Endothelial cell of umbilical vein (primary cell): ENCODE measurements around the gene CTNND2. TPM values are rescaled to one million over a fixed set of nuclear protein-coding genes. Genes with fewer than 3 reads are reported as not detected.

ENCODE experiments used
- BruUV-seq: library from RNA; stranded (reverse); fragments of 400-500 nt; replicated peaks from 2 replicates; lab custom pipeline; 2021; lab: Mats Ljungman, UMichigan
- CTCF ChIA-PET: fragments of 300-600, 350-600 bp; sonication (Branson Sonifier 250); formaldehyde crosslinking; loops from one replicate; lab custom pipeline; 2021; ENCODE audit warnings: antibody characterized with exemption, inconsistent platforms; lab: Charles Lee
- POLR2A ChIA-PET: fragments of 300-600, 350-600 bp; sonication (Branson Sonifier 250); formaldehyde crosslinking; loops from one replicate; lab custom pipeline; 2021; ENCODE audit warnings: antibody characterized with exemption, inconsistent platforms; lab: Charles Lee
- DNase-seq: peaks from one replicate; pipeline ENCODE4 v3.0.0-alpha.2; 2011; ENCODE audit warnings: low read depth, low spot score
- FAIRE-seq: peaks from 2 replicates; lab custom pipeline; 2011; peaks lifted over from hg19 to GRCh38; lab: Jason Lieb, UNC
- H2AFZ ChIP-seq: 2 replicates; pipeline ENCODE4 v1.6.0; 2012; ENCODE audit warnings: low read depth, low read length, control low read depth, inconsistent platforms
- H3K27ac ChIP-seq: 2 replicates; pipeline ENCODE4 v1.5.1; 2011; ENCODE audit warnings: low read depth, mild to moderate bottlenecking, control low read depth, low read length, moderate library complexity; ENCODE audit not compliant: insufficient read depth
- H3K27me3 ChIP-seq, 2 experiments: 2 replicates each; pipeline versions ENCODE4 v1.6.0 to v1.6.1; 2011; ENCODE audit warnings: low read length in 2 of 2, mixed read lengths in 1 of 2; ENCODE audit not compliant: control insufficient read depth in 2 of 2, insufficient read depth in 2 of 2
- H3K36me3 ChIP-seq, 2 experiments: 2 replicates in 1 of 2; 3 replicates in 1 of 2; pipeline ENCODE4 v1.5.1; 2011; ENCODE audit warnings: low read length in 2 of 2, mild to moderate bottlenecking in 1 of 2, moderate library complexity in 1 of 2; ENCODE audit not compliant: control insufficient read depth in 2 of 2, insufficient read depth in 2 of 2; ENCODE audit errors: extremely low read depth in 1 of 2
- H3K4me1 ChIP-seq: 3 replicates; pipeline ENCODE4 v1.5.1; 2011; ENCODE audit warnings: mild to moderate bottlenecking, low read length; ENCODE audit not compliant: control insufficient read depth, insufficient read depth; ENCODE audit errors: extremely low read depth
- H3K4me2 ChIP-seq: 2 replicates; pipeline ENCODE4 v1.6.1; 2011; ENCODE audit warnings: low read length, control low read depth, mixed read lengths; ENCODE audit not compliant: insufficient read depth
- H3K4me3 ChIP-seq, 3 experiments: fragments of 200-600 bp in 1 of 3; sonication (generic), shearing (Covaris generic) in 1 of 3; replicated peaks in 1 of 3; 2 replicates each; pipeline ENCODE4 v1.5.1; 2011 to 2016; ENCODE audit warnings: control low read depth in 3 of 3, low read length in 3 of 3, mild to moderate bottlenecking in 2 of 3, inconsistent platforms in 1 of 3, low read depth in 1 of 3, moderate library complexity in 1 of 3; ENCODE audit not compliant: insufficient read depth in 1 of 3
- H3K79me2 ChIP-seq: 2 replicates; pipeline ENCODE4 v1.6.0; 2012; ENCODE audit warnings: low read length, inconsistent platforms; ENCODE audit not compliant: control insufficient read depth, insufficient read depth
- H3K9ac ChIP-seq: replicated peaks from 2 replicates; pipeline ENCODE3; 2011; ENCODE audit warnings: low read length, control low read depth; ENCODE audit not compliant: insufficient read depth; ENCODE audit errors: extremely low read depth
- H3K9me1 ChIP-seq: replicated peaks from 3 replicates; pipeline ENCODE4 v1.6.0; 2011; ENCODE audit warnings: mild to moderate bottlenecking, low read length; ENCODE audit not compliant: control insufficient read depth, insufficient read depth; ENCODE audit errors: extremely low read depth
- H3K9me3 ChIP-seq: replicated peaks from 2 replicates; pipeline ENCODE4 v1.5.1; 2012; ENCODE audit warnings: low read length, inconsistent platforms; ENCODE audit not compliant: control insufficient read depth, insufficient read depth
- H4K20me1 ChIP-seq: replicated peaks from 2 replicates; pipeline ENCODE3; 2011; ENCODE audit warnings: mild to moderate bottlenecking, low read length; ENCODE audit not compliant: control insufficient read depth, insufficient read depth; ENCODE audit errors: extremely low read depth
- EZH2 ChIP-seq: IDR thresholded peaks from 2 replicates; pipeline ENCODE4 v1.6.1; 2012; ENCODE audit warnings: borderline replicate concordance, low read depth, mild to moderate bottlenecking, moderate library complexity, low read length, inconsistent platforms; ENCODE audit not compliant: severe bottlenecking
- FOS ChIP-seq: IDR thresholded peaks from 2 replicates; pipeline ENCODE4 v1.6.1; 2011; ENCODE audit warnings: mild to moderate bottlenecking, low read length, moderate library complexity, borderline replicate concordance; ENCODE audit not compliant: insufficient read depth
- GATA2 ChIP-seq: IDR thresholded peaks from 2 replicates; pipeline ENCODE4 v1.7.0; 2011; ENCODE audit warnings: low read depth, mild to moderate bottlenecking, moderate library complexity, mixed read lengths, low read length; ENCODE audit not compliant: insufficient read length, insufficient read depth
- JUN ChIP-seq: IDR thresholded peaks from 2 replicates; pipeline ENCODE4 v1.6.1; 2011; ENCODE audit warnings: borderline replicate concordance, low read depth; ENCODE audit not compliant: insufficient read length, insufficient read depth
- MYC ChIP-seq: IDR thresholded peaks from one replicate; pipeline ENCODE4 v1.6.1; 2011; ENCODE audit warnings: mild to moderate bottlenecking, low read depth, low read length
- POLR2A ChIP-seq: IDR thresholded peaks from 2 replicates; pipeline ENCODE4 v1.6.1; 2012; ENCODE audit warnings: low read depth, mild to moderate bottlenecking, control low read depth, low read length
- POLR2AphosphoS5 ChIP-seq: IDR thresholded peaks from 2 replicates; pipeline ENCODE4 v1.6.1; 2012; ENCODE audit warnings: low read depth, mild to moderate bottlenecking, control low read depth, low read length, moderate library complexity; ENCODE audit not compliant: insufficient read depth
- dilution Hi-C: fragments of 300-500 bp; cut with MboI; formaldehyde crosslinking; loops from one replicate; pipeline ENCODE4 v1.15.0; 2019; ENCODE audit warnings: low sequenced_read_pairs; ENCODE audit not compliant: extremely low pct_ligation_motif_present
- intact Hi-C: fragments of 100-400 bp; cut with micrococcal nuclease; formaldehyde crosslinking; loops from one replicate; pipeline ENCODE4 v1.10.0; 2022
- polyA plus RNA-seq, 4 experiments: library from polyadenylated mRNA; depleted of rRNA in 3 of 4; stranded (reverse) in 3 of 4; unstranded in 1 of 4; fragments of >200 nt; gene quantifications; 2 replicates each; pipeline versions ENCODE4 v1.2.1 to v1.2.3, GENCODE V29; 2011 to 2012; ENCODE audit warnings: missing spikeins in 1 of 4
- total RNA-seq: library from RNA; stranded (reverse); gene quantifications from 2 replicates; pipeline ENCODE4 v1.2.3, GENCODE V29; 2021
- TF ChIP-seq, protein P1 (sequence below): IDR thresholded peaks from 2 replicates; pipeline ENCODE4 v1.6.1; 2011; ENCODE audit not compliant: insufficient read depth, insufficient read length
- TF ChIP-seq, protein P2 (sequence below), 2 donors: IDR thresholded peaks; 1 replicate in 1 of 2; 2 replicates in 1 of 2; pipeline ENCODE4 v1.5.1; 2011; ENCODE audit warnings: low read length in 2 of 2, mild to moderate bottlenecking in 2 of 2, moderate library complexity in 2 of 2, control low read depth in 1 of 2, inconsistent platforms in 1 of 2, low read depth in 1 of 2; ENCODE audit not compliant: insufficient read depth in 1 of 2; ENCODE audit errors: extremely low read depth in 1 of 2

Gene CTNND2
- total and polyA plus RNA-seq, 2 donors (not counting 3 experiments of a cell fraction or from before 2014, with no cell fraction given): not detected

DNA sequence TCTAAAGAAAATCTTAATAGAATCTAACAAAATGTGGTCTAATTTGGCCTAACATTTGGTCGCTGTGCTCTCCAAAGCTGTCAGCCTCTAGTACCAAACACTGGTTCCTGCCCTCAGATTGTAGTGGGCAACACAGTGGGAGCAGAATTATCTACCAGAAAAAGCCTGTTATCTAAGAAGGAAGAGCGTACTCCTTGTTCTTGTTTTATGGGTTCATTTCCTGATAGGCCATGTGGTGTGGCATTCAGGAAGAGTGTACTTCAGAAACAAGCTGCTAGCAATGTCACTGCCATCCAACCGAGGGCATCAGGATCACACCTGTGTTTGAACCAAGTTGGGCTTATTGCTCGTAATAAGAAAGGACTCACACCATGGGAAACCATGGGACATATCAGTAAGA is 655.3 kb downstream of the CTNND2 start:
- ChIA-PET POLR2A (no interaction called here), CTCF (no interaction called here)
- no peaks in the 10 kb centered on the region for H3K9me1 ChIP-seq
- intact Hi-C loops (no loop called here), dilution Hi-C loops (no loop called here)
- no peak for DNase-seq
- no peaks in the 10 kb centered on the region for H3K4me1 ChIP-seq
- no peaks in the 10 kb centered on the region for H4K20me1 ChIP-seq
- no TSS peak for BruUV-seq
- FAIRE-seq: no peak
- no peaks in the 10 kb centered on the region for H3K9me3 ChIP-seq
- no peak overlapping the region for H3K4me2 ChIP-seq
- no peak overlapping the region for H3K4me3 ChIP-seq
- no peak for TF ChIP-seq JUN
- TF ChIP-seq POLR2A: no peak
- TF ChIP-seq EZH2: no peak
- TF ChIP-seq, protein P1, sequence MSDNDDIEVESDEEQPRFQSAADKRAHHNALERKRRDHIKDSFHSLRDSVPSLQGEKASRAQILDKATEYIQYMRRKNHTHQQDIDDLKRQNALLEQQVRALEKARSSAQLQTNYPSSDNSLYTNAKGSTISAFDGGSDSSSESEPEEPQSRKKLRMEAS: no peak
- TF ChIP-seq GATA2: no peak
- TF ChIP-seq, protein P2, sequence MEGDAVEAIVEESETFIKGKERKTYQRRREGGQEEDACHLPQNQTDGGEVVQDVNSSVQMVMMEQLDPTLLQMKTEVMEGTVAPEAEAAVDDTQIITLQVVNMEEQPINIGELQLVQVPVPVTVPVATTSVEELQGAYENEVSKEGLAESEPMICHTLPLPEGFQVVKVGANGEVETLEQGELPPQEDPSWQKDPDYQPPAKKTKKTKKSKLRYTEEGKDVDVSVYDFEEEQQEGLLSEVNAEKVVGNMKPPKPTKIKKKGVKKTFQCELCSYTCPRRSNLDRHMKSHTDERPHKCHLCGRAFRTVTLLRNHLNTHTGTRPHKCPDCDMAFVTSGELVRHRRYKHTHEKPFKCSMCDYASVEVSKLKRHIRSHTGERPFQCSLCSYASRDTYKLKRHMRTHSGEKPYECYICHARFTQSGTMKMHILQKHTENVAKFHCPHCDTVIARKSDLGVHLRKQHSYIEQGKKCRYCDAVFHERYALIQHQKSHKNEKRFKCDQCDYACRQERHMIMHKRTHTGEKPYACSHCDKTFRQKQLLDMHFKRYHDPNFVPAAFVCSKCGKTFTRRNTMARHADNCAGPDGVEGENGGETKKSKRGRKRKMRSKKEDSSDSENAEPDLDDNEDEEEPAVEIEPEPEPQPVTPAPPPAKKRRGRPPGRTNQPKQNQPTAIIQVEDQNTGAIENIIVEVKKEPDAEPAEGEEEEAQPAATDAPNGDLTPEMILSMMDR (IDR thresholded peaks at IDR 0.05; ENCODE audit: extremely low read depth in 1 of 2, insufficient read depth in 1 of 2, low read depth in 1 of 2, low read length in 2 of 2): no peak
- no peak for TF ChIP-seq POLR2AphosphoS5
- TF ChIP-seq FOS: no peak
- no peak for TF ChIP-seq MYC
- no peaks in the 10 kb centered on the region for H3K79me2 ChIP-seq
- H3K9ac ChIP-seq: no peak overlapping the region
- no peaks in the 10 kb centered on the region for H3K27me3 ChIP-seq
- no peaks in the 10 kb centered on the region for H3K36me3 ChIP-seq
- H3K27ac ChIP-seq: no peak overlapping the region
- no peak overlapping the region for H2AFZ ChIP-seq
